MM.1S (cell line): Measurements from ENCODE around the gene TOR3A.

Source experiments
- CTCF ChIP-seq: fragments of 300-600 bp; sonication (generic); IDR thresholded peaks from 2 replicates; pipeline ENCODE4 v1.5.1; 2016; ENCODE audit warnings: antibody characterized with exemption, low read length, mixed read lengths
- EZH2 ChIP-seq: fragments of 300-600 bp; sonication (generic); optimal IDR thresholded peaks from 2 replicates; pipeline ENCODE3; 2017; ENCODE audit warnings: low read depth, mild to moderate bottlenecking, antibody characterized with exemption, low read length, mixed read lengths
- EZH2phosphoT487 ChIP-seq: fragments of 300-600 bp; sonication (generic); IDR thresholded peaks from 2 replicates; pipeline ENCODE4 v1.6.1; 2018; ENCODE audit warnings: antibody characterized with exemption, low read length

DNA sequence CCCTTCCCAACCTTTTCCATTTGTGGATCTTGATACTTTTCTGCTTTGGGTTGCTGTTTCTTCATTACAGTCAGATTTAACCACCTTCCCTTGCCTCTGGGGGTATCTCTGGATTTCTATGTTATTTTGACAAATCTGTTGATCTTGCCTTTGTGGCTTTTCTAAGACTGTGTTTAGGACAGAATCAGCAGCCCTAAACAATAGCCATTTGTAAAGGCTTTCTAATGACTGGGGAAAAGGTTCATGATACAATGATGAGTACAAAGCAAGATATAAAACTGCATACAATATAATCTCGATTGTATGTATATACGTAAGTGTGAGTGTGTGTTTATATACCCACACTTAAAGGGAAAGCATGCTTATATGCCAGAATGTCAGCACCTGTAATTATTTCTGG is 28.4 kb upstream of the TOR3A start:
- TF ChIP-seq CTCF: no peak
- TF ChIP-seq EZH2: no peak
- no peak for TF ChIP-seq EZH2phosphoT487
